Muscle layer of duodenum (tissue), 2 donors: ENCODE data around the gene CPNE1.

Experiments
- H3K27ac ChIP-seq: one replicate; pipeline ENCODE4 v1.7.0; 2013; ENCODE audit warnings: mild to moderate bottlenecking, low read length
- H3K27me3 ChIP-seq: one replicate; pipeline ENCODE4 v1.7.0; 2013; ENCODE audit warnings: low read depth, mild to moderate bottlenecking, control low read depth, low read length
- H3K36me3 ChIP-seq, 2 donors: one replicate each; pipeline ENCODE4 v1.7.0; 2013; ENCODE audit warnings: low read length in 2 of 2, control low read depth in 1 of 2, mild to moderate bottlenecking in 1 of 2; ENCODE audit not compliant: insufficient read depth in 2 of 2, control insufficient read depth in 1 of 2
- H3K4me1 ChIP-seq, 2 donors: one replicate each; pipeline ENCODE4 v1.7.0; 2013; ENCODE audit warnings: low read length in 2 of 2, mild to moderate bottlenecking in 2 of 2, control low read depth in 1 of 2, moderate library complexity in 1 of 2; ENCODE audit not compliant: insufficient read depth in 2 of 2, control insufficient read depth in 1 of 2
- H3K4me3 ChIP-seq, 2 donors: one replicate each; pipeline ENCODE4 v1.7.0; 2013; ENCODE audit warnings: low read length in 2 of 2, low read depth in 1 of 2, mild to moderate bottlenecking in 1 of 2
- H3K9me3 ChIP-seq, 2 donors: one replicate each; pipeline ENCODE4 v1.7.0; 2013; ENCODE audit warnings: low read length in 2 of 2, control low read depth in 1 of 2, mild to moderate bottlenecking in 1 of 2; ENCODE audit not compliant: control insufficient read depth in 1 of 2
- donor health status: healthy.

Gene CPNE1

DNA sequence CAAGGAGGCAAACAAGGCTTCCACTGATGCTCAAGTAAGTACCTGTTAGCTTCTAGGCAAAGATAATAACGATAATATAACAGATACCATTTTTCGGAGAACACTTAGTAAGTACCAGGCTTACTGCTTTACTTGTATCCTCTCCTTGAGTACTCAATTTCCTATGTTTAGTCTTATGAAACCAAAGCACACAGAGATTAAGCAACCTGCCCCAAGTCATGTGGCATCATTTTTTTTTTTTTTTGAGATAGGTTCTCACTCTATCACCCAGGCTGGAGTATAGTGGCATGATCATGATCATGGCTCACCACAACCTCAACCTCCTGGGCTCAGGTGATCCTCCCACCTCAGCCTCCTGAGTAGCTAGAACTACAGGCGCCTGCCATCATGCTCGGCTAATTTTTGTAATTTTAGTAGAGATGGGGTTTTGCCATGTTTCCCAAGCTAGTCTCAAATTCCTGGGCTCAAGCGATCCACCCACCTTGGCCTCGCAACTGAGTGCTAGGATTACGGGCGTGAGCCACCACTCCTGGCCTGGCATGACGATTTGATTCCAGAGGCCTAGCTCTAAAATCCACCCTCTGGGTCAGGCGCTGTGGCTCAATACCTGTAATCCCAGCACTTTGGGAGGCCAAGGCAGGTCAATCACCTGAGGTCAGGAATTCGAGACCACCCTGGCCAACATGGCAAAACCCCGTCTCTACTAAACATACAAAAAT, 35.1 kb downstream of the CPNE1 start:
- Histone ChIP-seq H3K27me3 (no peaks in the 10 kb centered on the region), H3K4me3 (no peak overlapping the region), H3K9me3 (no peaks in the 10 kb centered on the region), H3K36me3 (peaks cover 39 to 62% of the 10 kb centered on the region in 2 donors), H3K27ac (no peak overlapping the region), H3K4me1 (no peaks in the 10 kb centered on the region)

DNA sequence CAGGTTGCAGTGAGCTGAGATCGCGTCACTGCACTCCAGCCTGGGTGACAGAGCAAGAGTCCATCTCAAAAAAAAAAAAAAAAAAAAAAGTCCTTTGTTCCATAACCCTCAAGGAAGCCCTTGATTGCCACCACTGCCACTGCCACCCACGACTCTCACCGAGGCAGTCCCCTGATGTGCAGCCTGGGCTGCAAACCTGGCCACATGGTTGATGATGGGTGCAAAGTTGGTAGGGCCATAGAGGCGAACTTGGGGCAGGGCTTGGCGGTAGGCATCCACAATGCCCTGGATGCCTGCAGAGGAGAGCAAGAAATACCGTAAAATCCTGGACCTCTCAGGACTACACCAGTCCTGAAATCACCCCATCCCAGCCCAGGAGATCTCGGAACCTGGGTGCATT, 37.6 kb downstream of the CPNE1 start:
- no peak overlapping the region for H3K4me3 ChIP-seq
- no peak overlapping the region for H3K27ac ChIP-seq
- H3K36me3 ChIP-seq = peaks cover 39 to 58% of the 10 kb centered on the region in 2 donors
- no peaks in the 10 kb centered on the region for H3K4me1 ChIP-seq
- no peaks in the 10 kb centered on the region for H3K9me3 ChIP-seq
- no peaks in the 10 kb centered on the region for H3K27me3 ChIP-seq

DNA sequence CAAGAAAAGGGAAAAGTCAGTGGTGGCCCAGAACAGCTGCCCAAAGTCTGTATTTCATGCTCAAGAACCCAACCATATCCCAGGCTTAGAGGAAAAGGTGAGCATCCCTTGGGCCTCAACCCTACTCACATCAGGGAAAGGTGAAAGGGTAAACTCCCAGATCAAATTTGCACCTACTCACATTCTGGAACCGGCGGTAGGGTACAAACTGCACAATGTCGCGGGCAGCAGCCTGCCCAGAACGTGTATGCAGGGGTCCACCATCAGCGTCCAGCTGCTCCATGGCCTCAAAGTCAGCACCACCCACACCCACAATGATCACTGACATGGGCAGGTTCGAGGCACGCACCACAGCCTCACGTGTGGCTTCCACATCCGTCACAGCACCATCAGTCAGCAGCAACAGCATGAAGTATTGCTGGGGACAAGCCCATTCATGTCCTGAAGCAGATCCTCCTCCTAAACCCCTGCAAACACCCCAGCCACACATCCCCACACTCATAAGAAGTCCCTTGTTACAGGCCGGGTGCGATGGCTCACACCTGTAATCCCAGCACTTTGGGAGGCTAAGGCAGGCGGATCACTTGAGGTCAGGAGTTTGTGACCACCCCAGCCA, 38.2 kb downstream of the CPNE1 start:
- peaks cover 43 to 56% of the 10 kb centered on the region in 2 donors for H3K36me3 ChIP-seq
- no peaks in the 10 kb centered on the region for H3K9me3 ChIP-seq
- H3K4me1 ChIP-seq = no peaks in the 10 kb centered on the region
- H3K27ac ChIP-seq = no peak overlapping the region
- no peaks in the 10 kb centered on the region for H3K27me3 ChIP-seq
- no peak overlapping the region for H3K4me3 ChIP-seq

DNA sequence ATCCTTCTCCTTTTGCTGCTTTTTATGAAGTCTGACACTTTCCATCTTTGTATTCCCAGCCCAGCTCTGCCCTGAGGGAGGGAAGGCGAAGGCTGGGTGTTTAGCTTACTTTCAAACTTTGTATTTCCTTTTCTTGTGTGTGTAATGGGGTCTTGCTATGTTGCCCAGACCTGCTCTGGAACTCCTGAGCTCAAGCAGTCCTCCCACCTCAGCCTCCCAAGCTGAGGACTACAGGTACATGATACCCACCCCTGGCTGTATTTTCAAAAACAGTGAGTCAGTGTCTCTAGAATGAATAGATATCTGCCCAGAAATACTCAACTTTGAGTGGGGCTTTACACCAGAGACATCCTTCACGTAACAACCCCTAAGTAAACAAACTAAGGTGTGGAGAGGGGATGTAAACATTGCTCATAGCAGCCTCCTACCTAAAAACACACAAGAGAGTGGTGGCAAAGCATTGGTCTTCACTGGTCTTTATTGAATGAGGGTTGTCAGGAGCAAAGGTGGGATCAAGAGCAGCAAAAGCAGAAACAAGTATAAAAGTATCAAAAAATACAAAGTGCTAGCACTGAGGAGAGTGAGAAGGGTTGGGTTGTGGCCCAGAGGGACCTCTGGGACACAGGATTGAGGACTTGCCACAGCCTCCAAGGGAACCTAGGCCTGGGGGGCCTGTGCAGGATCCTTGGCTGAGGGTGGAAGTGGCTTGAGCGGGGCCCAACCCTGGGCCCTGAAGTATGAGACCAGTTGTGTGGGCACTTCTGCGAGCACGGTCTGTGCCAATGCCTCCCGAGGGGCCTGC, 38.9 kb downstream of the CPNE1 start:
- Histone ChIP-seq H3K27ac (no peak overlapping the region), H3K9me3 (no peaks in the 10 kb centered on the region), H3K4me3 (no peak overlapping the region), H3K27me3 (no peaks in the 10 kb centered on the region), H3K4me1 (no peaks in the 10 kb centered on the region), H3K36me3 (peaks cover 36 to 53% of the 10 kb centered on the region in 2 donors)

DNA sequence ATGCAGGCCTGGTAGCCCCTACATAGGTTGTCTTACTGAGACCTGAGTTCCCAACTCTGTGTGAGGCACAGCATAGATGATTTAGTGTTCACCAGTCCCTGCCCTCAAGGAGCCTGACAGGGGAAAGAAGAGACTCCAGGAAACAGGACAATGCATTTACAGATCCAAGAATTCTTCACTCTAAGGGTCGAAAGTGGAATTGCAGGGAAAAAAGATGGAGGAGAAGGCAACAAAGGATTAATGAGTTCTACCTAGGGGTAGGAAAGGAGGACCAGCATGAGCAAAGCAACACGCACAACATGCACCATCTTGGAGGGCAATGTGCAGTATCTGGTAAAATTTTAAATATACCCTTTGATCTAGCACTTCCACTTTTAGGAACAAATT, 43.1 kb downstream of the CPNE1 start:
- H3K4me1 ChIP-seq = peaks cover 11 to 26% of the 10 kb centered on the region in 2 donors
- no peaks in the 10 kb centered on the region for H3K9me3 ChIP-seq
- no peak overlapping the region for H3K27ac ChIP-seq
- peaks cover 16 to 18% of the 10 kb centered on the region in 2 donors for H3K36me3 ChIP-seq
- H3K27me3 ChIP-seq = no peaks in the 10 kb centered on the region
- H3K4me3 ChIP-seq = no peak overlapping the region

DNA sequence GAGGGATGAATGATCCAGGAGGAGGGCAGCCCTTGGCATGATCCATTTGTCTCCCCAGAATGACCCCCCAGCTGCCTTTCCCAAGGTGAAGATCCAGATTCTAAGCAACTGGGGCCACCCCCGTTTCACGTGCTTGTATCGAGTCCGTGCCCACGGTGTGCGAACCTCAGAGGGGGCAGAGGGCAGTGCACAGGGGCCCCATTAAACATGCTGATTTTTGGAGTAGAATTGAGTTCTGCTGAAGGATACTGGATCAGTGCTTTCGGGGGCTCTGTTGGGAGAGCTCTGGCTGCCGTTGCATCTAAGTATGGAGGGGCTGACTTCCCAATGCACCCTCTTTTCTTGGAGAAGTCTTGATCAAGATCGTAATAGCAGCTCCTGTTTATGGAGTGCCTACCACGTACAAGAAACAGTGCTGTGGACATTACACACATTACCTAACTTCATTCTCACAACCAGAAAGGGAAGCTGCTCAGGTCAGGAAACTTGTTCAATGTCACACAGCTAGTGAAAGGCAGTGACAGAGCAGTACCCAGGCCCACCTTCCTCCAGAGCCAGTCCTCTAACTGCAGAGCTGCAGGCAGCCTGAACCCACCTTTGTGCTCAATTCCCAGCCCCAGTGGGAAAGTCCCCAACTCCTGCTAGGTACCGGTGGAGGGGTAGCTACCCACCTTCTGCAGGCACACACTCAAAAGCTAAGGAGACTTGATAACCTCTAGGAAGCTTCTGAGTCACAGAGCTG, 43.7 kb downstream of the CPNE1 start:
- Histone ChIP-seq H3K36me3 (peaks cover 10 to 12% of the 10 kb centered on the region in 2 donors), H3K27ac (no peak overlapping the region), H3K27me3 (no peaks in the 10 kb centered on the region), H3K4me3 (no peak overlapping the region), H3K4me1 (peaks cover 11 to 26% of the 10 kb centered on the region in 2 donors), H3K9me3 (no peaks in the 10 kb centered on the region)

DNA sequence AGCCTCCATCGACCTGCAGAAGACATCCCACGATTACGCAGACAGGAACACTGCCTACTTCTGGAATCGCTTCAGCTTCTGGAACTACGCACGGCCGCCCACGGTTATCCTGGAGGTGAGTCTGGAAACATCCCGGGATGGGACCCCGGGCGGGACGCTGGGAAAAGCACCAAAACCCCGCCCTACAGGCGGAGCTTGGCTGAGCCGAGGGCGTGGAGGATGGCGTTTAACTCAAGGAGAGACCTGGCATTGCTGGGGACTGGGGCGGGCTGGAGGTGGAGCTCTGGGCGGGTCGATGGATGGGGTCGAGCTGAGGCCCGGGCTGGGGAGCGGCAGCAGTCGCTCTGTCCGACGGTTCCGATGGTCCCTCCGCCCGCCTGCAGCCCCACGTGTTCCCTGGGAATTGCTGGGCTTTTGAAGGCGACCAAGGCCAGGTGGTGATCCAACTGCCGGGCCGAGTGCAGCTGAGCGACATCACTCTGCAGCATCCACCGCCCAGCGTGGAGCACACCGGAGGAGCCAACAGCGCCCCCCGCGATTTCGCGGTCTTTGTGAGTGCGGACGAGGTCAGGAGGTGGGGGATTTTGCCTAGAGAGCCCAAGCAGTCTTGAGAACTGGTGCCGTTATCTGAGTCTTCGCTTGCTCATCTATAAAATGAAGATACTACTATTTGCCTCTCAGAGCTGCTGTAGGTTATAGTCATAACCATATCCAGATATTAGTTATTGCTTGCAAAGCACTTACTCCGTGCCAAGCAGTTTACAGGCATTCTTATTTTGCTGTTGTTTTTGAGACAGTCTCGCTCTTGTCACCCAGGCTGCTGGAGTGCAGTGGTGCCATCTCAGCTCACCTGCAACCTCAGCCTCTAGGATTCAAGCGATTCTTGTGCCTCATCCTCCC, 45.3 kb downstream of the CPNE1 start:
- Histone ChIP-seq H3K27ac (no peak overlapping the region), H3K27me3 (no peaks in the 10 kb centered on the region), H3K9me3 (no peaks in the 10 kb centered on the region), H3K4me1 (peaks cover 11 to 26% of the 10 kb centered on the region in 2 donors), H3K4me3 (peak overlapping the region; percentile 44 to 64), H3K36me3 (peaks cover 4 to 5% of the 10 kb centered on the region in 2 donors)

DNA sequence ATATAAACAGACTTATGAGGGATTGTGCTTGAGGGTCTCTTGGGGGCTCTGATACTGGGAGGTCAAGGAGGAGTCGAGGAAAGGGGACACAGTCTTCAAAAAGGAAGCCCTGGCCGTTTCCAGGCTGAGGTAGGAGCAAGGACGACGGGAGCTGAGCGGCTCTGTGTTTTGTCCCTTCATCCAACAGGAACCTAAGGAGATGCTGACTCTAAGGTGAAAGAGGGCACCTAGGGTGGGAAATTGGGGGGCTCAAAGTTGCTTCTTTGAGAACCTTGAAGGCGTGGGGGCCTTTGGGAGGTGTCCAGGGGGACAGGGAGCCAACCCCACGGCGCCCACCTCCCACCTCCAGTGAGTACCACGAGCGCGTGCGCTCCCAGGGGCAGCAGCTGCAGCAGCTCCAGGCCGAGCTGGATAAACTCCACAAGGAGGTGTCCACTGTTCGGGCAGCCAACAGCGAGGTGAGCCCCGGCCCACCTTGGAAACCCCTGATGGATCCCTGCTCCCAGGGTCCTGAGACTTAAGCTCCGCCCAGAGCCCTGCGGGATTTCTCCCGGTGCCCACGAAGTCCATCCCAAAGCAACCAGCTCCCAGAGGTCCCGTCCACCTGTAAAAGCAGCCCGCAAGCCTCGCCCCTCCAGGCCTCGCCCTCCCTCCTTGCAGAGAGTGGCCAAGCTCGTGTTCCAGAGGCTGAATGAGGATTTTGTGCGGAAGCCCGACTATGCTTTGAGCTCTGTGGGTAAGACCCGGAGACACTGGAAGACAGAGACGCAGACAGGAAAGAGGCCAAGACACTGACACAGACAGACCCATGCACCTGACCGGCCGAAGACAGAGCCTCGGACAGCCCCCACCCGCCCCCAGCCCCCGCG, 46.2 kb downstream of the CPNE1 start:
- H3K27ac ChIP-seq = no peak overlapping the region
- H3K9me3 ChIP-seq = no peaks in the 10 kb centered on the region
- H3K4me3 ChIP-seq = peak overlapping the region; percentile 40 to 65
- H3K36me3 ChIP-seq = peaks cover 4 to 5% of the 10 kb centered on the region in 2 donors
- no peaks in the 10 kb centered on the region for H3K27me3 ChIP-seq
- H3K4me1 ChIP-seq = peaks cover 11 to 26% of the 10 kb centered on the region in 2 donors

DNA sequence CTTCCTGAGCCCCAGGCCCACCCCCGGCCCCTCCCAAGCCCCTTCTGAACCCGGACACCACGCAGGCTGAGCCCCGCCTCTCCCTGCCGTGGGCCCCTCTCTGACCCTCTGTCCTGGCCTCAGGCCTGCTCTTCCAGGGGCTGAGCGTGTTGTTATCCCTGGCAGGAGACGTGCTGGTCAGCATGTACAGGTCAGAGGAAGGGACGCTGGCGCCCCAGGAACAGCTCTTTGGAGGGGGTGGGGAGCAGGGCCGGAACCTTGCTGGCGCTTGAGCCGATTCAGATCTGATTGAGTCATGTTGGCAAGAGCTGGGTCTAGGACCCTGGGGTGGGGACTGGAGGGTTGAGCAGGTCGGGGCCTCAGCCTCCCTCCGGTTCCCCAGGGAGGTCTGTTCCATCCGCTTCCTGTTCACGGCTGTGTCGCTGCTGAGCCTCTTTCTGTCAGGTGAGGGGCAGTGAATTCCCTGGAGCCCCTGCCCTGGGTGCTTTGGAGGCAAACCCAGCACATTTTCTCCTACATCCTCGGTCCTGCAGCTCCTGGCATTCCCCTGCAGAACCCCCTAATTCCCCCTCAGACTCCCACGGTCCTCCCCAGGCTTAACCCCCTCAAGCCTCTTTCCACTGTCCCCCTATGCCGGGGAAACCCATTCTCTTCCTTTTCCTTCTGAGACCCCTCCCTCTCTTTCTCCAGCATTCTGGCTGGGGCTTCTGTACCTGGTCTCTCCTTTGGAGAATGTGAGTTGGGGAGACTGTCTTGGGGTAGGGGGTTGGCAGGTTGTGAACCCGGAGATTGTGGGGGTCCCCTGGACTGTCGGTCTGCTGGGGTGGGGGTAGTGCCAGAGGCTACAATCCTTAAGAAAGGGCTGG, 47.1 kb downstream of the CPNE1 start:
- no peak overlapping the region for H3K27ac ChIP-seq
- H3K27me3 ChIP-seq = no peaks in the 10 kb centered on the region
- no peaks in the 10 kb centered on the region for H3K9me3 ChIP-seq
- H3K4me1 ChIP-seq = peaks cover 11 to 26% of the 10 kb centered on the region in 2 donors
- H3K4me3 ChIP-seq = peak overlapping the region; percentile 44 to 65
- H3K36me3 ChIP-seq = peaks cover 4 to 5% of the 10 kb centered on the region in 2 donors
